Activated CD4-positive, CD25-positive, alpha-beta regulatory T cell treated with anti-CD3 and anti-CD28 coated beads, Interleukin-2, amount 50 U/mL, for 16 hours (primary cell): ENCODE results near the gene CSGALNACT2.

ENCODE experiments used
- DNase-seq: peaks from one replicate; pipeline ENCODE4 v3.0.0-alpha.2; 2020; ENCODE audit warnings: low read depth, low spot score

Gene CSGALNACT2

DNA sequence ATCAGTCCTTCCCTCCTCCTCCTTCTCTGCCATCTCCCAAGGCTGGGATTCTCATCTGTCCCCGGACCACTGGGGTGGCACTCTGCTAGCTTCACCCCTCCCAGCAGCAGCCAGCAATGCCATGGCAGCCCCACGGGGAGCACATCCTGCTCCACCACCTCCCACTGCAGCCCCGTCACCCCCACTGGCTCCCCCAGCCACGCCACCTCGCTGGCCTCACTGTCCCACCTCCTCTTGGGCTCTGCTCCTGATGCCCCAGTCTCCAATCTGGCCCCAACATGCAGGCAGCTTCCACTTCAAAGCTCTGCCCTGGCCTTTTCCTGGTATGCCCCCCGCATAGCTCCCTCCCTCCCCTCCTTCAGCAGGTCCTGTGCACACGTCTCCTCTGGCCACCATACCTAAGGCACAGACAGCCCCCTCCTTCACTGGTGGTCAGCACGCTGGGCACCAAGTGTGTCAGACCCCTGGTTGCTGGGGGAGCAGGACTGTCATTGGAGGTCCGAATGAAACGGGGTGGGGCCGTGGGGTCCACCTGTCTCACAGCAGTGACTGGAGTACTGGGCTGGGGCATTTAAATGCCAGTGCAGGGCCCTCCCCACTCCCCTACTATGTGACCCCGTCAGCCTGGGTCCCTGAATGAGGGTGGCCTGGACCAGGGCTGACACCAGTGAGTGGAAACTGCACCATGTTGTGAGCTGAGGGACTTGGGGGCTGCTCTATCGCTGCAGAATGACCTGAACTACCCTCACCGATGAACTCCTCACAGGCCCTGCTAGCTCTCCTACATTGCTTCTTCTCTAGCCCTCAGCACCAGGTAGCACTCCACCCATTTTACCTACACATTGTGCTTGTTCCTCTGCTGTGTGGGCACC lies 89.9 kb downstream of the CSGALNACT2 start:
- no peak for DNase-seq

DNA sequence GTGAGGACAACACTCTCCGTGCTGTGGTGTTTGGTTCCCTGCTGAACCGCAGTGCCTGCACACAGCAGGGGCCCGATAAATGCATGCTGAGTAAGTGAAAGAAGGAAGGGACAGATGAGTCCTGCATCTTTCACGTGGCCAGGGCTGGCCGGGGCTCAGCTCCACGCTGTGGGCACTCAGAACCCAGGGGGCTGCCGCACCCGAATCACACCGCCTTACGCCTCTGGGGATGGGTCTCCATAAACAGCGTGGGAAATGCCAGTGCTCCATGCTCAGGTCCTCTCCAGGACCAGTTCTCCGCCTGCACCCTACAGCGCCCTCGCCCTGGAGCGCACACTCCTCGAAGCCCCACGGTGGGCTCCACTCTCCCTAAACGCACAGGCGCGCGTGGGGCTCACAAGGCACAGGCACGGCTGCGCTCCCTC lies 90.5 kb downstream of the CSGALNACT2 start:
- DNase-seq: no peak

DNA sequence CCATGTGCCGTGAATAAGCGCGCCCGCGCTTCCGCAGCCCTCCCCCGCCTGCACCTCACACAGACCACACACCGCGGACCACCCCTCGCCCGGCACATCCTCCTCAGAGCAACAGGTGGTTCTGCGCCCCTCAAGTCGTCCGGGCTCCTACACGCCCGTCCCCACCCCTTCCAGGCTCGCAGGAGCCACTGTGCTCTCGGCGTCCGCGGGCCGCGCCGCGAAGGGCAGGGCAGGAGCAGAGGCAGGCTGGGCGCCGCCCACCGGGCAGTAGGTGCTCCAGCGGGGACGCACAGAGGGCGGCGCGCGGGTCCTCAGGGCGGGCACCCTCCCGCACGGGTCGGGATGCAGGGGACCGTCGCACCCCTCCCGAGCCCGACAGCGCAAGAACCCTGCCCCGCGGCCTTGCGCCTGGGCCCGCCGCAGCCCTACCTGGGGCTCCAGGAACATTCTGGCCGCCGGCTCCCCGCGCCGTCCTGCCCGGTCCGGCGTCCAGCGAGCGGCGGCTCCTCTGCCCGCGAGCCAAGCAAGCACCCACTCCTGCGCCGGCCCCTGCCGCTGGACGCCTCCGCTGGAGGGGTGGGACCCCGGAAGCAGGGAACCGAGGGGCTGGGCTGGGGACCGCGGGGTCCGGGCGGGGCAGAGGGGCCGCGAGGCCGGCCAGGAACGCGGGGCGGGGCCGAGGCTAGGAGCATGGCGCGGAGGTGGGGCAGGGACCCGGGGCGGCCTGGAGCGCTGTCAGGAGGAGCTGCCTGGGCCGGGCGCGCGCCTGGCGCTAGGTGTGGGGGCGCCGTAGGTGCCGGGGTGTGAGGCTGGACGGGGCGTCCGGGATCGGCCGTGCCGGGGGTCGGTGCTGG lies 91.2 kb downstream of the CSGALNACT2 start:
- DNase-seq: no peak

DNA sequence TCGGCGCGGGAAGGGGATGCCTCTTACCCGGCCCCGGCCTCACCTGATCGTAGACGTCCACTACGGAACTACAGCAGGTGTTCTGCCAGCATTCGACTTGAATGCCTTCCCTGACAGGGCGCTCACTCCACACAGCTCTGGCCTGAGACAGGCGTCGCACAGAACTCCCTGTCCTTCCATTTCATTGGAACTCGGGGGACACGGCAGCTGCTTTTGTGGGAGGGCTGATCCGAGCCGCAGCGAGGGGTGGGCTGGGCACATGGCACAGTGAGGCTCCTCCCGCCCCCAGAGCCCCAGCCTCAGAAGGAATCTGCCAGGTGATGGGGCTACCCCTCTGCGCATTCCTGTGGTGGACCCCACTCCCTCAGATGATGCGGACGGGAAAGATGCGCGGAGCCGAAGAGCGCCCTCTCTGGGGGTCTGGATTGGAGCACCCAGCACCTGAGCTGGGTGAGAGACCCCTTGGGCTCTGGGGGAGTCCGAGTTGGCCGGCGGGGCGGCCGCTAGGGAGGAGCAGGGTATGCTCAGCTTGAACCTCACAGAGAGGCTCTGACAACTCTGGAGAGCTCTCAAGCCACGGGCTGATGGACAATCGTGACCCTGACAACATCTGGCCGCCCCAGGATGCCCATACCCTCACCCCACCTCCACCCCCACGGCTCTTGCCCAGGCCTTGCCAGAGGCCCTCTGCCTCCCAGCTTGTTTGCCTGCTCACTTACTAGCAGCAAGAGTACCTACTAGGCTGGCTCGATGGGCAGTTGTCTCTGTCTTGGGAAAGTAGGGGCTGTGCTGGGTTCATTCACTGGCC lies 92.1 kb downstream of the CSGALNACT2 start:
- no peak for DNase-seq

DNA sequence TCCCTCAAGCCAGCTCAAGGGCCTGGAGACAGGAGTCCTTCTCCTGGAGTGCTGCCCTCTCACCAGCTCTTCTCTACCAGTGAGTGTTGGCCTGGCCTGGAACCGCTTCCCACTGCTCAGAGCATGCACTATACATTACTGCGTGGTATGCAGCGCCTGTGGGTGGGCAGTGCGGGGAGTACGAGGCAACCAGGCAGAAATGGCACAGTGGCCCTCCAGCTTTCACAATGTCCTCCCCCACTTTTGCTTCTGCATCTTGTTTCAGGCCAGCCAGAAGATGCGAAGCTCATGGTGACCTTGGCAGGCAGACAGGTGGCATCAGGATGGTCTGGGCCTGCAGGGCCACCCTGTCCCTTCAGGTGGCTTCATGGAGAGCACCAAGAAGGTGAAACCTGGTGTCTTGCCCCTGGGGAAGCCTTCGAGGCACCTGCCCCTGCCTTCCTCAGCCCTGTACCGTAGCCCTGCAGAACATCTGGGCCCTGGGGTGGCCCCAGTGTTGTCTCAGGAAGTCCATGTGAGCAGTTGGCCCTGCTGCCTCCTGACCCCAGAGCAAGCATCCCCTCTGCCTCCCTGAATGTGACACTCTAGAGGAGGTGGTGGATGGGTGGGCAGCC lies 92.8 kb downstream of the CSGALNACT2 start:
- DNase-seq: no peak

DNA sequence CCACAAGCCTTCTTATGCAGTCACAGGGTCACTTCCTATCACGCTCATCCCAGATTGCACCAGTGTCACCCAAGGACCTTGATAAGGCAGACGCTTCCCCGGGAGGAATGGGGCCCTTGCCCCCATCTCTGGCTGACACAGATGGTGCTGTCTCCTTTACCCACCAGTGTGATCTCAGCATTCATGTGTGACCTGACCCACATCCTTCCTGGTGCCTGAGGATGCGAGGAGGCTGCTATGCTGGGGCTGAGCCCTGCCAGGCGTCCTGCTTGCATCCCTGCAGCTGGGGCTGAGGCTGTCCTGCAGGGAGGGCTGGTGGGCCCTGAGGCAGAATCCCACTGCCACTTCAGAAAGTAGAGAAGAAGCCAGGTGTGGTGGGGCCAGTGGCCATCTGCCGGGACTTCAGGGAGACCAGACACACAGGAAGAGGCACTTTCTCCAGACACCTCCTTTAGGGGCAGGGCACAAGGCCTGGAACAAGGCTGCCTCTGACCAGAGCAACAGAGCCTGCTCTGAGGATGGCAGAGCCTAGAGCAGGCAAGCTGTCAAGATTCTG lies 93.4 kb downstream of the CSGALNACT2 start:
- DNase-seq: no peak

DNA sequence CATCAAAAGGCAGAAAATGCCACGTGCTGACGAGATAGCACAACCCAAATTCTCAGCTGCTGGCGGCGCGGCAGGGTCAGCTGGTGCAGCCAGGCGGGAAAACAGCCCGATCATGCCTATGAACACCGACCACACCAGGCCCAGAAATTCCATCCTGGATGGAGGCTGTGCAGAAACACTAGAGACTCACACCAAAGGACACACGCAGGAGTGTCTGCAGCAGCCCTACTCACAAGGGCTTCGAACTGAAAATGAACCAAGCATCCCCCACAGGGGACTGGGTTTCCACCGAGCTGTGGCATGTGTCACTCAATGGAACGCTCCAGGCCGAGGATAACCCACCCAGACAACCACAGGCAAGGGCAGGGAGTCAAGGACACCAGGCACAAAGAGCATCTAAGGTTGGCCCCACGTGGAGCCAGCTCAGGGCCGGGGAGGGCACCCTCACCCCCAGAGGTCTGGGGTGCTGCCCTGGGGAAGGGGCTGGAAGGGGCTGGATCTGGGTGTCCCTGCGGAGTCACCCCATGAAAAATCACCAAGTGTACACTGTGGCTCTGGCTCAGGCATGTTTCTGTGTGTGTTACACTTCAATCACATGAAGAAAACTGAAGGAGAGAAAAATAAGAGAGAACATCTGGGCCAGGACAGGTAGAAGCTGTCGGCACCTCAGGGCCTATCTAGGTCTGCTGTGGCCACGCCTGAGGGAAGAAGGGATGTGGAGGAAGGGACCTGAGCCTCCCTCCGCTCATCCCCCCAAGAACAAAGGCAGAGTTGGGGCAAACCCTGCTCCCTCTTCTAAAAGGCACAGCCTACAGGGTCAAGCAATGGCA lies 95.6 kb downstream of the CSGALNACT2 start:
- DNase-seq: no peak

DNA sequence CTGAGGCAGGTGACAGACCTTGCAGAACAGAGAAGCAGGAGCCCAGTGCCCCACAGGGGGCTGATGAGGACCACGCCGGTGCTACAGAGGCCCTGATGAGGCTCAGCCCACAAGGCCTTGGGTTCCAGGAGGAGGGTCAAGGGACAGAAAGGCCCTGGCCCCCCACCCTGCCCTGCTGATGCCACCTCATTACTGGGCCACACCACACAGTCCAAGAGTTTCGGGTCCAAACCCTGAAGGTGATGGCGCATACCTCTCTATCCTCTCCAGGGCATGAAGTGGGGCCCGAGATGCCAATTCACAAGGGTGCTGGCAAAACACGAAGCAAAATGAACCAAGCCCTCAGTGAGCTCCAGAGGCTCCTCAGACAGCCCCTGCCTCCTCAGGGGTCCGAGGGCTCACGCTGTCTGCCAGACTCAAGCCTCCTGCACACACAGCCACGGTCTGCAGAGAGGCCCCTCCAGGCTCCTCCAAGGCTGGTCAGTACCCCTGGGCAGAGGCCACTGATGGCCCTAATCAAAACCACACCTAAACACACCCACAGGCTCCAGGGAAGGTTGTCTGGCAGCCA lies 96.3 kb downstream of the CSGALNACT2 start:
- no peak for DNase-seq
